GM12878 (cell line): ENCODE results near the gene MYL3.

Experiments
- EP300 ChIP-seq, 2 experiments: fragments of 150-350 bp in 1 of 2; IDR thresholded peaks; 2 replicates each; pipeline ENCODE4 v1.6.1; 2011 to 2012; ENCODE audit warnings: low read depth in 2 of 2, low read length in 2 of 2, borderline replicate concordance in 1 of 2, improper control_type of control experiment in 1 of 2, inconsistent platforms in 1 of 2; ENCODE audit not compliant: control insufficient read depth in 1 of 2
- NR2C2 ChIP-seq: IDR thresholded peaks from 2 replicates; pipeline ENCODE4 v1.6.1; 2011; ENCODE audit warnings: borderline replicate concordance, low read depth; ENCODE audit not compliant: control insufficient read depth, insufficient read length
- POLR2A ChIP-seq: IDR thresholded peaks from 2 replicates; pipeline ENCODE4 v1.6.1; 2011; ENCODE audit warnings: low read depth, mild to moderate bottlenecking, low read length
- REST ChIP-seq: IDR thresholded peaks from 2 replicates; pipeline ENCODE4 v1.6.1; 2012; ENCODE audit warnings: mild to moderate bottlenecking, low read depth, low read length
- RFX5 ChIP-seq: IDR thresholded peaks from 2 replicates; pipeline ENCODE4 v1.6.1; 2011; ENCODE audit warnings: low read depth, low read length, improper control_type of control experiment
- SUZ12 ChIP-seq: fragments of 200-600 bp; sonication (generic); IDR thresholded peaks from one replicate; pipeline ENCODE4 v1.6.1; 2018; ENCODE audit warnings: antibody characterized with exemption, mild to moderate bottlenecking; ENCODE audit not compliant: unreplicated experiment
- TCF12 ChIP-seq: IDR thresholded peaks from 2 replicates; pipeline ENCODE4 v1.6.1; 2011; ENCODE audit warnings: low read depth, mild to moderate bottlenecking, low read length
- ZNF687 ChIP-seq: fragments of 450-650 bp; IDR thresholded peaks from 2 replicates; pipeline ENCODE4 v1.6.1; 2017; ENCODE audit warnings: mild to moderate bottlenecking, moderate library complexity
- TF ChIP-seq, protein P1 (sequence below), 3 experiments: IDR thresholded peaks in 2 of 3; conservative IDR thresholded peaks in 1 of 3; 2 replicates each; pipeline ENCODE4 v1.5.1; 2011; ENCODE audit warnings: low read depth in 3 of 3, low read length in 3 of 3, mild to moderate bottlenecking in 3 of 3, control low read depth in 2 of 3, moderate library complexity in 2 of 3, inconsistent platforms in 1 of 3, mixed read lengths in 1 of 3; ENCODE audit not compliant: control insufficient read depth in 2 of 3, insufficient read depth in 1 of 3; ENCODE audit errors: extremely low read depth in 1 of 3

GRCh38 chr3:46831316-46831715 lies 31.9 kb downstream of the MYL3 start:
- TF ChIP-seq NR2C2: no peak
- no peak for TF ChIP-seq RFX5
- TF ChIP-seq SUZ12: no peak
- TF ChIP-seq EP300 (IDR thresholded peaks at IDR 0.05; ENCODE audit: borderline replicate concordance in 1 of 2, control insufficient read depth in 1 of 2, low read depth in 2 of 2, low read length in 2 of 2): no peak
- TF ChIP-seq, protein P1, sequence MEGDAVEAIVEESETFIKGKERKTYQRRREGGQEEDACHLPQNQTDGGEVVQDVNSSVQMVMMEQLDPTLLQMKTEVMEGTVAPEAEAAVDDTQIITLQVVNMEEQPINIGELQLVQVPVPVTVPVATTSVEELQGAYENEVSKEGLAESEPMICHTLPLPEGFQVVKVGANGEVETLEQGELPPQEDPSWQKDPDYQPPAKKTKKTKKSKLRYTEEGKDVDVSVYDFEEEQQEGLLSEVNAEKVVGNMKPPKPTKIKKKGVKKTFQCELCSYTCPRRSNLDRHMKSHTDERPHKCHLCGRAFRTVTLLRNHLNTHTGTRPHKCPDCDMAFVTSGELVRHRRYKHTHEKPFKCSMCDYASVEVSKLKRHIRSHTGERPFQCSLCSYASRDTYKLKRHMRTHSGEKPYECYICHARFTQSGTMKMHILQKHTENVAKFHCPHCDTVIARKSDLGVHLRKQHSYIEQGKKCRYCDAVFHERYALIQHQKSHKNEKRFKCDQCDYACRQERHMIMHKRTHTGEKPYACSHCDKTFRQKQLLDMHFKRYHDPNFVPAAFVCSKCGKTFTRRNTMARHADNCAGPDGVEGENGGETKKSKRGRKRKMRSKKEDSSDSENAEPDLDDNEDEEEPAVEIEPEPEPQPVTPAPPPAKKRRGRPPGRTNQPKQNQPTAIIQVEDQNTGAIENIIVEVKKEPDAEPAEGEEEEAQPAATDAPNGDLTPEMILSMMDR (IDR thresholded peaks at IDR 0.05 in 2 of 3, conservative IDR thresholded peaks at IDR 0.05 in 1 of 3; ENCODE audit: control insufficient read depth in 2 of 3, extremely low read depth in 1 of 3, insufficient read depth in 1 of 3, low read depth in 3 of 3, low read length in 3 of 3): no peak
- no peak for TF ChIP-seq REST
- TF ChIP-seq POLR2A: no peak
- no peak for TF ChIP-seq ZNF687
- TF ChIP-seq TCF12: no peak
